Trophoblast cell (in vitro differentiated cells and primary cell): ENCODE data around the gene RAB11FIP5.

ENCODE experiments used
- DNase-seq, 2 donors: peaks; one replicate each; pipeline ENCODE4 v3.0.0-alpha.2; 2016
- H2AFZ ChIP-seq: 2 replicates; pipeline ENCODE4 v1.6.1; 2013; ENCODE audit warnings: low read length, moderate library complexity, mild to moderate bottlenecking; ENCODE audit not compliant: insufficient read depth, poor library complexity
- H2AK5ac ChIP-seq: 2 replicates; pipeline ENCODE4 v1.6.1; 2013; ENCODE audit warnings: mild to moderate bottlenecking, low read length
- H2BK120ac ChIP-seq: 2 replicates; pipeline ENCODE4 v1.6.1; 2013; ENCODE audit warnings: low read length, mild to moderate bottlenecking, moderate library complexity; ENCODE audit not compliant: insufficient read depth, poor library complexity
- H2BK12ac ChIP-seq: 2 replicates; pipeline ENCODE4 v1.6.1; 2013; ENCODE audit warnings: mild to moderate bottlenecking, low read length, moderate library complexity
- H2BK5ac ChIP-seq: 2 replicates; pipeline ENCODE4 v1.6.1; 2013; ENCODE audit warnings: low read length, low read depth, moderate library complexity, mild to moderate bottlenecking; ENCODE audit not compliant: poor library complexity
- H3K14ac ChIP-seq: 2 replicates; pipeline ENCODE4 v1.6.1; 2013; ENCODE audit warnings: mild to moderate bottlenecking, low read length
- H3K18ac ChIP-seq: 2 replicates; pipeline ENCODE4 v1.6.1; 2013; ENCODE audit warnings: mild to moderate bottlenecking, low read length
- H3K23ac ChIP-seq: 2 replicates; pipeline ENCODE4 v1.6.1; 2013; ENCODE audit warnings: low read length
- H3K27ac ChIP-seq: 2 replicates; pipeline ENCODE4 v1.5.1; 2013; ENCODE audit warnings: low read depth, mild to moderate bottlenecking, inconsistent platforms, low read length, moderate library complexity
- H3K27me3 ChIP-seq: 2 replicates; pipeline ENCODE4 v1.6.1; 2013; ENCODE audit warnings: inconsistent platforms, mild to moderate bottlenecking, low read length, moderate library complexity; ENCODE audit not compliant: insufficient read depth
- H3K36me3 ChIP-seq, 2 experiments: 1 replicate in 1 of 2; 2 replicates in 1 of 2; pipeline ENCODE4 v1.6.1; 2013; ENCODE audit warnings: low read length in 2 of 2, mild to moderate bottlenecking in 2 of 2, moderate library complexity in 1 of 2; ENCODE audit not compliant: insufficient read depth in 2 of 2, control insufficient read depth in 1 of 2
- H3K4ac ChIP-seq: 2 replicates; pipeline ENCODE4 v1.6.1; 2013; ENCODE audit warnings: low read depth, mild to moderate bottlenecking, low read length, moderate library complexity
- H3K4me1 ChIP-seq, 2 experiments: 1 replicate in 1 of 2; 2 replicates in 1 of 2; pipeline ENCODE4 v1.6.1; 2013; ENCODE audit warnings: low read length in 2 of 2, mild to moderate bottlenecking in 2 of 2, moderate library complexity in 1 of 2; ENCODE audit not compliant: insufficient read depth in 2 of 2, control insufficient read depth in 1 of 2
- H3K4me2 ChIP-seq: 2 replicates; pipeline ENCODE4 v1.6.1; 2013; ENCODE audit warnings: inconsistent platforms, mild to moderate bottlenecking, low read length, moderate library complexity
- H3K4me3 ChIP-seq: 2 replicates; pipeline ENCODE4 v1.5.1; 2013; ENCODE audit warnings: mild to moderate bottlenecking, low read depth, low read length, inconsistent platforms
- H3K79me1 ChIP-seq: one replicate; pipeline ENCODE4 v1.6.1; 2013; ENCODE audit warnings: low read length
- H3K79me2 ChIP-seq: 2 replicates; pipeline ENCODE4 v1.6.1; 2013; ENCODE audit warnings: low read length, mild to moderate bottlenecking; ENCODE audit not compliant: control insufficient read depth, insufficient read depth, poor library complexity
- H3K9ac ChIP-seq: 2 replicates; pipeline ENCODE4 v1.6.1; 2013; ENCODE audit warnings: mild to moderate bottlenecking, low read length
- H3K9me3 ChIP-seq: 2 replicates; pipeline ENCODE4 v1.6.1; 2013; ENCODE audit warnings: low read depth, mild to moderate bottlenecking, control low read depth, inconsistent platforms, low read length; ENCODE audit not compliant: insufficient read depth
- H4K12ac ChIP-seq: 2 replicates; pipeline ENCODE4 v1.6.1; 2013; ENCODE audit warnings: low read depth, mild to moderate bottlenecking, low read length, moderate library complexity
- H4K8ac ChIP-seq: 2 replicates; pipeline ENCODE4 v1.6.1; 2013; ENCODE audit warnings: low read depth, mild to moderate bottlenecking, low read length, moderate library complexity
- H4K91ac ChIP-seq: one replicate; pipeline ENCODE4 v1.6.1; 2013; ENCODE audit warnings: low read depth, mild to moderate bottlenecking, low read length, moderate library complexity
- WGBS: extraction: QIAGEN DNeasy Blood & Tissue Kit; methylation state at CpG from one replicate; pipeline ENCODE4 v1.1.7; 2013; ENCODE audit warnings: missing lambda C conversion rate; ENCODE audit not compliant: insufficient read length, insufficient coverage; ENCODE audit errors: extremely low coverage; 5-methylcytosine and 5-hydroxymethylcytosine counted together

RAB11FIP5 gene

DNA sequence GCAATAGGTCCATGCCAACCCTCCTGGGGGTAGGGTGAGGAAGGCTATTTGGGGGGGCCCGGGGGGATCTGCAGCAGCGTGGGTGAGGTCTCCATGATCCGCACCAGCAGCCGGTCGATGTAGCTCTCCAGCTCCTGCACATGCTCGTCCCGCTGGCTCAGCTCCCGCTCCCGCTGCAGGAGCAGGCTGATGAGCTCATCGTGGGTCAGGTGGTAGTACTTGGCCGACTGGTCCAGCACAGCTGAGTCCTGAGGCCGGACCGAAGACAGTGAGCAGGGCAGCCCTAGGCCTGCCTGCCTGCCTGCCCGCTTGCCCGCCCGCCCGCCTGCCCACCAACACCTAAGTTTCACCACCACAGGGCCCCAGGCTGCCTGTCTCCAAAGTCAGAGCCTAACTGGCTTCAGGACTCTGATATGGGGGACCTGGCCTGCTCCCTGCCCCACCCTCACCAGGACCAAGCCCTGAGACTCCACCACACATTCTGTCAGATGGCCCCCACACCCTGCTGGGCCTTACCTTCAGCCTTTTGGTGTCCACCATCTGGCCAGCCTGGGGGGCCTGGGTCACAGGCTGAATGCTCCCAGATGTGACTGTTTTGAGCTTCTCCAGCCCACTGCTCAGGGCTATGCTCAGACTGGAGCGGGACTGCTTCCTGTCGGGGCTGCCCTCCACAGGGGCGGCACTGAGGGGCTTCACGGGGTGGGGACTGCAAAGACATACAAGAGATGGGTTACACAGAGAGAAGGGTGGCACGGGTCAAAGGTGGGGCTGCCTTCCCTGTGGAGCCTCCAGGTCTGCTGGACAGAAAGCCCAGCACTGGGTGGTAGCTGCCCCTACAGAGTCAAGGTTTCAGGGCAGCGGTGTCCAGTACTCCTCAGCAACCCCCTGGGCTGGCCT lies 37.0 kb downstream of the RAB11FIP5 start:
- peaks cover 6% of the 10 kb centered on the region for H3K79me2 ChIP-seq
- H4K91ac ChIP-seq: no peak overlapping the region

DNA sequence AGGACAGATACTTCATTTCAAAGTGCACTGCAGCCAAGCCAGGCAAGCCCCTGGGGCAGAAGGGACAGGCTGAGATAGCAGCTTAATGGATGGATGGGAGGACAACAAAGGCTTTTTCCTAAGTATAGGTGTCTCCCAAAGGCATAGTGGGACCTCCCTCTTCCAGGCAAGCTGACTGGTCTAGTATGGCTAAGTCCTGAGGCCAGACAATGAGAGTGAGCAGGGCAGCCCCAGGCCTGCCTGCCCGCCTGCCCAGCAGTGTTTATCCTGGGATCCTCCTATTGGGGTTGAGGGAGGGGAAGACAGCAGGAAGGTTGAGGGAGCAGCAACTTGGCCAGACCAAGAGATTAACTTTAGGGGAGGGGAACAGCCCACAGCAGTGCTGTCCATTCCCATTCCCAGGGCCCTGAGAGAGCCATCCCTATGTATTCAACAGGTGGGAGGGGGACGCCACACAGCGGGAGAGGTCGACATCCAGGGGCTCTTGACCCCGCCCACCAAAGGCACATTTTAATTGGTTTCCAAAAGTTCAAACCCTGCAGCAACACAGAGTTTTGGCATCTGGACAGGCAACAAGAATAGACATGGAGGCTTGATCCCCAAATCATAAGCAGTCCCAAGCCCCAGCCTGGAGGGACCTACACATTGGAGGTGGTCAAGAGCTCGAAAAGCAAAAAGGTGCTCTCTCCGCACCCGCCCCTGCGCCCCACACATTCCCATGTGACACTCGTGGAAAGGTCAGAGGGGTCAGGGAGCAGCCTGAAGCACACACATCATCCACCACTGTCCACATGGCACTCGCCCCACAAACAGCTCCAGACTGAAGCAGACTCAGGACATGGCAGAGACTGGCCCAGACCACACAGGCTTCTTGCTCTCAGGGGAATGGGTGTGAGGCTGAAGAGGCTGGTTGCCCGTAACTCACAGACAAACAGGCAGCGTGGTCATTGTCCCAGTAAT lies 38.4 kb downstream of the RAB11FIP5 start:
- H3K4me2 ChIP-seq: no peak overlapping the region
- no peak overlapping the region for H3K4me3 ChIP-seq
- no peak overlapping the region for H4K8ac ChIP-seq
- H2BK12ac ChIP-seq: no peak overlapping the region
- no CpG with 5 or more reads among the region's 13 CpGs for WGBS
- no peak overlapping the region for H2AFZ ChIP-seq
- no peak overlapping the region for H2BK5ac ChIP-seq
- no peak overlapping the region for H4K12ac ChIP-seq
- no peak overlapping the region for H2AK5ac ChIP-seq
- H4K91ac ChIP-seq: no peak overlapping the region
- H3K9me3 ChIP-seq: no peaks in the 10 kb centered on the region
- H3K18ac ChIP-seq: no peak overlapping the region
- no peaks in the 10 kb centered on the region for H3K27me3 ChIP-seq
- no peak overlapping the region for H3K9ac ChIP-seq
- H3K79me1 ChIP-seq: peaks cover 15% of the 10 kb centered on the region
- H3K23ac ChIP-seq: no peak overlapping the region
- peaks cover 5 to 10% of the 10 kb centered on the region in 2 experiments for H3K36me3 ChIP-seq
- no peak for DNase-seq
- H3K27ac ChIP-seq: no peak overlapping the region
- no peak overlapping the region for H2BK120ac ChIP-seq
- no peak overlapping the region for H3K14ac ChIP-seq
- H3K79me2 ChIP-seq: peaks cover 11% of the 10 kb centered on the region
- H3K4me1 ChIP-seq: peaks cover 9 to 11% of the 10 kb centered on the region in 2 experiments
- no peak overlapping the region for H3K4ac ChIP-seq

More for the DNA sequence above, 37.0 kb downstream of the RAB11FIP5 start:
- no peak overlapping the region for H2BK5ac ChIP-seq
- no peak overlapping the region for H2BK12ac ChIP-seq
- peaks cover 13 to 18% of the 10 kb centered on the region in 2 experiments for H3K36me3 ChIP-seq
- WGBS: no CpG with 5 or more reads among the region's 23 CpGs
- H3K4ac ChIP-seq: no peak overlapping the region
- H3K27me3 ChIP-seq: no peaks in the 10 kb centered on the region
- H2AK5ac ChIP-seq: no peak overlapping the region
- peaks cover 10% of the 10 kb centered on the region for H3K79me1 ChIP-seq
- no peak overlapping the region for H3K18ac ChIP-seq
- H3K4me3 ChIP-seq: no peak overlapping the region
- no peak overlapping the region for H4K8ac ChIP-seq
- H4K12ac ChIP-seq: no peak overlapping the region
- no peaks in the 10 kb centered on the region for H3K9me3 ChIP-seq
- H3K27ac ChIP-seq: no peak overlapping the region
- no peak overlapping the region for H2BK120ac ChIP-seq
- peaks cover 7 to 8% of the 10 kb centered on the region in 2 experiments for H3K4me1 ChIP-seq
- no peak overlapping the region for H3K23ac ChIP-seq
- no peak overlapping the region for H3K9ac ChIP-seq
- no peak overlapping the region for H3K4me2 ChIP-seq
- no peak overlapping the region for H3K14ac ChIP-seq
- no peak overlapping the region for H2AFZ ChIP-seq
- DNase-seq: no peak

DNA sequence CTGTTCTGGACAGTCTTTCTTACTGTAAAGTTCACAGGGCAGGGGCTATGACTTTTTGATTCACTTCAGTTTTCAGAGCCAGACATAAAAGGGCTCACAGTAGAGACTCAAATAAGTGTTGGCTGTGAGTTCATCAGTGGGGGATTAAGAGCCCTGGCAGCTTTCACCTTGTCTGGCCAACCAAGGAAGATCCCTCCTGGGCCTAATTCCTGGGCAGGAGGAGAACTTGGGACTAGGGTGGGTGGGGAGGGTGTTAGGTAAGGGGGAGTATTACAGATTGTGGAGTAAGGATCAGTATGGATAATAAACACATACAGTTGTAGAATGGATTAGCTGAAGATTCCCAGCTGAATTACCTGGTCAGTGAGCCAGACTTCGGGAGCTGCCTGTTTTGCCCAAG lies 40.3 kb downstream of the RAB11FIP5 start:
- no CpG with 5 or more reads among the region's 1 CpG for WGBS
- H3K4me3 ChIP-seq: no peak overlapping the region

DNA sequence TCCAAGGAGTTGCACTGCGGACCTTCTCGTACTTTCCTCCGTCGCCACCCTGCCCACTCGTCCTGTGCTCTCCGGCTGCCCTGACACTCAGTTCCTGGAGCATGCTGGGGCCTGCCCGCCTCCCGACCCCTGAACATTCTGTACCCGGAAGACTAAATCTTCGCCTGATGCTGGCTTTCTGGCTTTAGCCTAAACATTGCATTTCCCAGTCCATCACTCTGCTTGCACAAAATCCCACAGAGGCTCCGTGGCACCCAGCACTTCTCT lies 40.7 kb downstream of the RAB11FIP5 start:
- Histone ChIP-seq H2AK5ac (no peak overlapping the region), H2AFZ (peak overlapping the region; percentile 75), H3K4ac (peak overlapping the region; percentile 1), H4K12ac (no peak overlapping the region), H3K27me3 (no peaks in the 10 kb centered on the region), H3K79me2 (peaks cover 11% of the 10 kb centered on the region), H3K4me2 (peak overlapping the region; percentile 94), H3K9ac (peak overlapping the region; percentile 55), H3K14ac (peak overlapping the region; percentile 75), H3K18ac (no peak overlapping the region), H2BK120ac (no peak overlapping the region), H4K8ac (peak overlapping the region; percentile 81), H3K4me1 (peaks cover 11% of the 10 kb centered on the region in 2 experiments), H3K36me3 (peaks cover 2 to 3% of the 10 kb centered on the region in 2 experiments), H3K9me3 (no peaks in the 10 kb centered on the region), H3K23ac (no peak overlapping the region), H4K91ac (no peak overlapping the region), H3K79me1 (peaks cover 15% of the 10 kb centered on the region), H3K4me3 (peak overlapping the region; percentile 78), H2BK12ac (no peak overlapping the region), H3K27ac (no peak overlapping the region), H2BK5ac (no peak overlapping the region)
- no CpG with 5 or more reads among the region's 11 CpGs for WGBS
- DNase-seq: no peak

More for the DNA sequence above, 40.3 kb downstream of the RAB11FIP5 start:
- H3K27ac ChIP-seq: no peak overlapping the region
- H2BK5ac ChIP-seq: no peak overlapping the region
- no peak overlapping the region for H3K23ac ChIP-seq
- no peak overlapping the region for H3K9ac ChIP-seq
- H3K79me2 ChIP-seq: peaks cover 11% of the 10 kb centered on the region
- peaks cover 15% of the 10 kb centered on the region for H3K79me1 ChIP-seq
- H4K91ac ChIP-seq: no peak overlapping the region
- no peak overlapping the region for H2BK12ac ChIP-seq
- no peak overlapping the region for H3K4ac ChIP-seq
- no peak overlapping the region for H4K12ac ChIP-seq
- no peak overlapping the region for H2AK5ac ChIP-seq
- no peaks in the 10 kb centered on the region for H3K9me3 ChIP-seq
- no peak overlapping the region for H2AFZ ChIP-seq
- no peak for DNase-seq
- H3K14ac ChIP-seq: no peak overlapping the region
- no peak overlapping the region for H2BK120ac ChIP-seq
- peaks cover 2 to 6% of the 10 kb centered on the region in 2 experiments for H3K36me3 ChIP-seq
- H3K27me3 ChIP-seq: no peaks in the 10 kb centered on the region
- no peak overlapping the region for H3K18ac ChIP-seq
- peak overlapping the region; percentile 94 for H3K4me2 ChIP-seq
- H4K8ac ChIP-seq: no peak overlapping the region
- peaks cover 11% of the 10 kb centered on the region in 2 experiments for H3K4me1 ChIP-seq
